ENCODE measurements around the gene ARAP1.

ARAP1 gene

DNA sequence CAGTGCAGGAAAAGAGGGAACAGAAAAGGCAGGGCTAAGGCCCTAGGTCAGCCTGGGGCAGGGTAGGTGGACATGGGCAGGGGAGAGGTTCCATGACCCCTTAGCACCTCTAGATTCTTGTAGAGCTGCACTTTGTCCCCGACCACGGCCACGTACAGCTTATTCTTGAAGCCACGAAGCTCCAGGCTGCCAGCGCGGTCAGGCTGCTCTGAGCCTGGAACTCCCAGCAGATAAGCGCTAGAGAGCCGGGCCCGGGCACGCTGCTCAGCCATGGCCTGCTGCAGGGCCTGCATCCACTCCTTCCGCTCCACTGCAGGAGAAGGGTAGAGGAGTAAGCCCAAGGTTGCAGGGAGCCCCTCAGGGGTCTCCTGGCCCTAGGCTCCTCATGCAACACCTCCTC is 41.9 kb downstream of the ARAP1 start:
- POLR2A ChIA-PET = no interaction called here
- no peak for TF ChIP-seq CTCF (IDR thresholded peaks at IDR 0.05; ENCODE audit: insufficient read depth, low read length, missing control alignments)
- DNase-seq (ENCODE audit: low read depth, low spot score) = no peak
- H3K4me3 ChIP-seq (ENCODE audit: low read depth, low read length) = no peak overlapping the region
- CTCF ChIA-PET = interaction anchor here (1.2 to 1.5 kb wide), 2 partner anchors 15 to 238 kb away, joined by 3 to 5 read pairs; no protein-coding TSS in a partner anchor

DNA sequence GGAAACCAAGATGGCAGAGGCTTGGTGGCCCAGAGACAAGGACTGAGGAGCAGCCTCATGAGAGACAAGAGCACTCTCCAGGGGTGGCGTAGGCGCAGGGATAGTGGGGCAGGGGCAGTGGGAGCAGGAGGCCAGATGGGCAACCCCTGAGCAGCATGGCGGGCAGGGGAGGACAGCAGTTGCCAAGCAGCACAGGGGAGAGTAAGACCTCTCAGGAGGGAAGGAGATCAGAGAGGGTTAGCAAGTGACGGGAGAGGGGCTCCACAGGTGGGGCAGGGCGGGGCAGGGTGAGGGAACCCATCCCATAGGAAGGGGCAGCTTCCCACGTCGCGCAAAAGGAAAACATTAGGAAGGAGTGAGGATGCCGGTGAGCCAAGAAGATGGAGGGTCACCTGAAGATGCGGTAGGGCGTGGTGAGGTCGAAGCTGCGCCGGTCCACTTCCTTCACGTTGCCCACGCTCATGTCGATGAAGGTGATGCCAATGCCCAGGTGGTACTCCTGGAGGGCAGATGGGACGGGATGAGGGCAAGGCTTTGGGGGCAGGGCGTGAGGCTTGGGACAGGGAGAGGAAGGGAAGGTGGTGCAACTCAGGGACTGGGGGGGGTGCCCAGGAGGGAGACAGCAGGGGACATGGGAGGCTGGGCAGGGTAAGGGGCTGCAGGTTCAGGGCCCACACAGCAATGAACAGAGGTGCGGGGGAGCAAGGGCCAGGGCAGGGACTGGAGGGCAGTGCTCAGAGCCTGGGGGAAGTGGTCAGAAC is 42.5 kb downstream of the ARAP1 start:
- DNase-seq (ENCODE audit: low read depth, low spot score) = no peak
- ChIA-PET CTCF (interaction anchor here (1.2 to 1.5 kb wide), 2 partner anchors 16 to 238 kb away, joined by 3 to 5 read pairs; no protein-coding TSS in a partner anchor), POLR2A (interaction anchor here (0.7 kb wide), 1 partner anchor 529 kb away, joined by 4 read pairs; no protein-coding TSS in a partner anchor)
- no peak overlapping the region for H3K4me3 ChIP-seq (ENCODE audit: low read depth, low read length)
- TF ChIP-seq CTCF (IDR thresholded peaks at IDR 0.05; ENCODE audit: insufficient read depth, low read length, missing control alignments) = no peak

DNA sequence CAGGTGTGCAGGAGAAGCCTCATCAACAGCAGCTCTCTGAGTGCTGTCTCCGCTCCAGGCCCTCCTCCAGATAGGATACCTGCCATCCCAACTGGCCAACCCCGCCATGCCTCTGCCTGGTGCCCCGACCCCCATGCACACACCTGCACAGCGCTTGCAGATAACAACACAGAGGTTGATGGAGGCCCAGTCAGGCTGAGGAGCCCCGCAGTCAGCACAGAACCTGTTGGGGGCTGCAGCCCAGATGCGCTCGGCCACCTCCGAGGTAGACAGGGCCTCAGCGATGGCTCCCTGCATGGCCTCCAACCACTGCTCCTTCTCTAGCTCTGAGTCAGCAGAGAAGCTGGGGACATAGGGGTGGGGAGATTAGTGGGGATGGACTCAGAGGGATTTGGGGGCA is 45.2 kb downstream of the ARAP1 start:
- DNase-seq (ENCODE audit: low read depth, low spot score) = no peak
- no peak overlapping the region for H3K4me3 ChIP-seq (ENCODE audit: low read depth, low read length)
- no peak for TF ChIP-seq CTCF (IDR thresholded peaks at IDR 0.05; ENCODE audit: insufficient read depth, low read length, missing control alignments)
- ChIA-PET CTCF (interaction anchor here (1.5 to 2.4 kb wide), 3 partner anchors 9 to 87 kb away, joined by 3 to 14 read pairs (median 4); partner anchors contain the start of gene STARD10), POLR2A (no interaction called here)

DNA sequence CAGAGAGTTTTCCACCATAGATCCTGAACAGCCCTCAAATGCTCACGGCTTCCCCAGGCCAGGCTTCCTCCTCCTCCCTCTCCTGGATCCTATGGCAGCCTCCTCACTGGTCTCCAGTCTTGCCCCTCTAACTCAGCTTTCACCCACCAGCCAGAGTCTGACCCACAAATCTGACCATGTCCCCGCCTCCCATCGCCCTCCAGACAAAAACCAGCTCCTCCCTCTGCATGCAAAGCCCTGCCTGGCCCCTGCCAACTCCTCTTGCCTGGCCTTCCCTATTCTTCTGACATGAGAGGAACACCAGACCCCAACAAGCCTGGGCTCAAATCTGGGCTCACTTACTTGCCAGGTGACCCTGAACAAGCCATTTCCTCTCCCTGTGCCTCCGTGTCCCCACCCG is 45.6 kb downstream of the ARAP1 start:
- POLR2A ChIA-PET = no interaction called here
- DNase-seq (ENCODE audit: low read depth, low spot score) = no peak
- no peak for TF ChIP-seq CTCF (IDR thresholded peaks at IDR 0.05; ENCODE audit: insufficient read depth, low read length, missing control alignments)
- CTCF ChIA-PET = interaction anchor here (1.5 to 2.4 kb wide), 4 partner anchors 9 to 87 kb away, joined by 3 to 14 read pairs (median 4); partner anchors contain the start of gene STARD10
- H3K4me3 ChIP-seq (ENCODE audit: low read depth, low read length) = no peak overlapping the region

- no peak overlapping the region for H3K4me3 ChIP-seq (ENCODE audit: low read depth, low read length)
- TF ChIP-seq CTCF (IDR thresholded peaks at IDR 0.05; ENCODE audit: insufficient read depth, low read length, missing control alignments) = no peak
- POLR2A ChIA-PET = no interaction called here
- no peak for DNase-seq (ENCODE audit: low read depth, low spot score)
- CTCF ChIA-PET = interaction anchor here (1.6 to 2.4 kb wide), 3 partner anchors 20 to 88 kb away, joined by 3 to 14 read pairs (median 5); partner anchors contain the start of gene STARD10
Measured at GRCh38 chr11:72705442-72706365, 46.5 kb downstream of the ARAP1 start.

All from AG04449 (cell line).